GM19463 (cell line): ENCODE results near the gene IRAK3.
"Not testable (repeated sequence)": the region's sequence is repeated elsewhere in the genome, so short reads cannot be mapped to it uniquely, and the experiment has no call there.

Experiments used
- ATAC-seq: cut with Tn5 transposase; IDR thresholded peaks from one replicate; pipeline ENCODE4 v1.9.1; 2021; ENCODE audit warnings: mild to moderate bottlenecking, moderate library complexity; ENCODE audit not compliant: unreplicated experiment

The IRAK3 gene

GRCh38 chr12:66170606-66171005 lies 18.4 kb upstream of the IRAK3 start:
- ATAC-seq, result no peak

DNA sequence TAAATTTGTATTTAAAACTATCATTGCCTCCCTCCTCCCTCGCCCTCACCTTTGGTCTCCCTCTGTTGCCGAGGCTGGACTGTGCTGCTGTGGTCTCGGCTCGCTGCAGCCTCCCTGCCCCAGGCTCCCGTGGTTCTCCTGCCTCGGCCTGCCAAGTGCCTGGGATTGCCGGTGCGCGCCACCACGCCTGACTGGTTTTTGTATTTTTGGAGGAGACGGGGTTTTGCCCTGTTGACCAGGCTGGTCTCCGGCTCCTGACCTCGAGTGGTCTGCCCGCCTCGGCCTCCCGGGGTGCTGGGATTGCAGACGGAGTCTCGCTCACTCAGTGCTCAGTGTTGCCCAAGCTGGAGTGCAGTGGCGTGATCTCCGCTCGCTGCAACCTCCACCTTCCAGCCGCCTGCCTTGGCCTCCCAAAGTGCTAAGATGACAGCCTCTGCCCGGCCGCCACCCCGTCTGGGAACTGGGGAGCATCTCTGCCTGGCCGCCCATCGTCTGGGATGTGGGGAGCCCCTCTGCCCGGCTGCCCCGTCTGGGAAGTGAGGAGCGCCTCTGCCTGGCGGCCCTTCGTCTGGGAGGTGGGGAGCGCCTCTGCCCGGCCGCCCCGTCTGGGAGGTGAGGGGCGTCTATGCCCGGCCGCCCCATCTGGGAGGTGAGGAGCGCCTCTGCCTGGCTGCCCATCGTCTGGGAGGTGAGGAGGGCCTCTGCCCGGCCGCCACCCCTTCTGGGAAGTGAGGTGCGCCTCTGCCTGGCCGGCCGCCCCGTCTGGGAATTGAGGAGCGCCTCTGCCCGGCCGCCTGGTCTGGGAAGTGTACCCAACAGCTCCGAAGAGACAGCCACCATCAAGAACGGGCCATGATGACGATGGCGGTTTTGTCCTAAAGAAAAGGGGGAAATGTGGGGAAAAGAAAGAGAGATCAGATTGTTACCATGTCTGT lies 14.4 kb upstream of the IRAK3 start:
- ATAC-seq, result not testable (repeated sequence)

DNA sequence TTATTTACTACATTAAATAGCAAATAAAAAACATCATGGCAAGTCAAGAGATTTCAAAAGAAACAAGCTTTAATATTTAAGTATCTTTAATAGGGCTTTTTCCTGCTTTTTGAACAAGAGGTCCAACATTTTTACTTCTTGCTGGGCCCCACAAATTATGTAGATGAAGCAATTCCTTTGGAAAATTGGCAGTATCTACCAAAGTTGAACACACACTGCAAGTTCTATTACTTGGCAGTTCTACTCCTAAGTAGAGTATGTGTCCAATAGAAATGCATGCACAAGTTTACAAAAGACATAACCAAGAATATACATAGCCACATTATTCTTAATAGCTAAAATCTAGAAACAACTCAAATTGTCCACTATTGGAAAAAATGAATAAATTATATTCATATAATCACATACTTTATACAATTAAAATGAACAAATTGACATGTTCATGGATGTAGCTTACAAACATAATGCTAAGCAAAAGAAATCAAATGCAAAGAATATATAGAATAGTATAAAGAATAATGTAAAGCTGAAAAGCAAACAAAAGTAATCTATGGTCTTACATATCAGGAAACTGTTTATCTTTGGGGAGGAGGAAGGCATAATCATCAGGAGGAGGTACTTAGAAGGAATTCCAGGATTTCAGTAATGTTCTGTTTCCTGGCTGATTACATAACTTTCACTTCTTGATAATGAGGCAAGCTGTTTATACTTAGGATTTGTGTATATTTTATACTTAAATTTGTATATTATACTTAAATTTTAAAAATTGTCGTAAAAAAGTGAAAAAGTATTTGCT lies 12.7 kb upstream of the IRAK3 start:
- no peak for ATAC-seq

DNA sequence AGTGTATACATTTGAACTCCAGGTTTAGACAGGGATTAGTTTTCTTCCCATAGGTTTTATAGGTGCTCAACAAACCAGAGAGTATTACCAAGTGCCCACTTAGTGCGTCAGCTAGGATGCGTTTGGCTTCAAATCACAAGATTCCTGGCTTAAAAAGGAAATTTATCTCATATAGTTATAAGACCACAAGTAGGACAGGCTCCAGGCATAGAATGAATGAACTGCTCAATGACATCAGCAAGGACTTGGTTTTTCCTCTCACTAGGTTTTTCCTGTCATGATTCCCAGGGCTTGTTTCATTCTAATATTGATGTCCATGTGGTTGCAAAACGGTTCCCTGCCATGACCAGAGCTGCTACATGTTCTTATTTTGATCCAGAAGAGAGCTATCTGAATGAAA lies 6.1 kb upstream of the IRAK3 start:
- ATAC-seq, result no peak

DNA sequence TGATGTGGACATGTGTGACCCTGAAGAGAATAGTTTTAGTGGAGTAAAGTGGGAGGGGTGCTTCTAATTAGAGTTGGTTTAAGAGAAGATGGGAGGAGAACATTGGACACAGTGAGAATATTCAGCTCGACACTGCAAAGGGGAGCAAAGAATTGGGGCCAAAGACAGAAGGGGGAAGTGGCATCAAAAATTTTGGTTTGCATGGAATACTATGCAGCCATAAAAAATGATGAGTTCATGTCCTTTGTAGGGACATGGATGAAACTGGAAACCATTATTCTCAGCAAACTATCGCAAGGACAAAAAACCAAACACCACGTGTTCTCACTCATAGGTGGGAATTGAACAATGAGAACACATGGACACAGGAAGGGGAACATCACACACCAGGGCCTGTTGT lies 4.2 kb upstream of the IRAK3 start:
- not testable (repeated sequence) for ATAC-seq

- no peak for ATAC-seq
These were observed 2.0 kb upstream of the IRAK3 start for GRCh38 chr12:66187036-66187435.

- ATAC-seq, result no peak
These were observed 1.2 kb upstream of the IRAK3 start for GRCh38 chr12:66187821-66188220.

GRCh38 chr12:66189486-66189843 lies 451 bp downstream of the IRAK3 start:
- ATAC-seq, result no peak

DNA sequence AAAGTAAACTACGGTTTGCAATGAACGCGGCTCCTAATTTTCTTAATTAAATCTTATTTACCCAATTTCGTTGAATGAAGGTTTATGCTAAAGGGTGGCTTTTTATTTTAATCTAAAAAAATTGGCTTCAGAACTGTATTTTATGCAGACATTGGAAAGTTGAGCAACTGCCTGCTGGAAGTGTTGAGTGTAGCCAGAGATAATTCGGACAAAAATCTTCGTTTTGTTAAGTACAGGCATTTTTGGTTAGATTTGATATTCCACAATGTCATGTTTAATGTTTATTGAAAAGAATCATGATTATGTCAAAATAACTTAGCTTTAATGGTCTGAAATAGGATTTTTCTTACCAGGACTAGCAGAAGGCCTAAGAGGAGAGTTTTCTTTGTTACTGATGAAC lies 875 bp downstream of the IRAK3 start:
- ATAC-seq, result no peak

GRCh38 chr12:66190519-66191370 lies 1.7 kb downstream of the IRAK3 start:
- peak; percentile 20 for ATAC-seq

DNA sequence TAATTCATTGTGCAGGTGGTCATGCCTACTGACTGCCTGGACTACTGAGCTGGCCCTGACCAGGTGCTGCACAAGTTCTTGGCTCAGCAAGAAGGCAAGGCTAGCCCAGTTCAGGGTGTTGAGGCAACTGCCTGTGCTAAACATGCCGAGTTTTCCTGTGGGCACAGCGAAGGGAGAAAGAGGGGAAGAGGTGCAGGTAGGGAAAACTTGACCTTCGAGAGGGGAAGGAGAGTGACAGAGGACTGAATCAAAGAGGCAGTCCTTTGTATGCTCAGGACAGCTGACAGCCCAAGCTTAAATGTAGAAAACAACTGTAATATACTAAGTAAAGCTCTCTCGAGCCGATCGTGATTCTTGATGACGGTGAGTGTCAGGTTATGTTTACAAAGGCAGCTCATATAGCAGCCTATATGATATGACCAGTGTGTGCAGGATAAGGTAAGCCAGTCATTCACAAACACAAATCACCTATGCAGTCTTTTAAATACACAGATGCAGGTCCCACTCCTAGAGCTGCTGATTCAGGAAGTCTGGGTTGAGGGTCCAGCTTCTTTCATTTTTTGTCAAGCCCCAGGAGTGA lies 2.6 kb downstream of the IRAK3 start:
- ATAC-seq, result no peak

DNA sequence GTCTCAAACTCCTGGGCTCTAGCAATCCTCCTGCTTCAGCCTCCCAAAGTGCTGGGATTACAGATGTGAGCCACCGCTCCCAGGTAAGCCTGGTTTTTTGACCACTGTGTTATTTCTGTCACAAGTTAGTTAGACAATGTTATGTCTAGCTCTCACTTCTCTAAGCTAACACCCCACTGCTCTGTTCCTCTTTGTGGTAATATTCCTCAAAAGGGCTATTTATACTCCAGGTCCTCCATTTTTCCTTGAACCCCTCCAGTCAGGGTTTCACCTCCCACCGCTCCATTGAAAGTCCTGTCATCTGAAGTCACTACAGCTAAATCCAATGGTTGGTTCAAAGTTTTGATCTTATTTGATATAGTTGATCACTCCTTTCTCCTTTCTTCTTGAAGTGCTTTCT lies 5.1 kb downstream of the IRAK3 start:
- ATAC-seq, result no peak

DNA sequence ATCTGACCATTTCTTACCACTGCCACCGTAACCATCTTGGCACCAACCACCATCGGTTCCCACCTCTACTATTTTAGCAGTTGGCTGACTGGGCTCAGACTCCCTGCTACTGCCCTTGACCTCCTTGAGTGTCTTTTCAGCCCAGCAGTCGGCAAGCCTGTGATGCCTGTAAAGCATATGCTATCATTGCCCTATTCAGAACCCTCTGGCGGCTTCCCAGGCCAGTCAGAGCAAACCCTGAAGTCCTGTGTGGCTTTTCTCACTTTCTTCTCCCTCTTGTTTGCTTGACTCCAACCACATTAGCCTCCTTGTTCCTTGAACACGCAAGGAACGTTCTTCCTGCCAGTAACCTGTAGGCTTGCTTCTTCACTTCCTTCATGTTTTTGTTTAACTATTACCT lies 6.2 kb downstream of the IRAK3 start:
- ATAC-seq, result peak; percentile 41

GRCh38 chr12:66196806-66197205 lies 7.8 kb downstream of the IRAK3 start:
- ATAC-seq, result peak; percentile 71

DNA sequence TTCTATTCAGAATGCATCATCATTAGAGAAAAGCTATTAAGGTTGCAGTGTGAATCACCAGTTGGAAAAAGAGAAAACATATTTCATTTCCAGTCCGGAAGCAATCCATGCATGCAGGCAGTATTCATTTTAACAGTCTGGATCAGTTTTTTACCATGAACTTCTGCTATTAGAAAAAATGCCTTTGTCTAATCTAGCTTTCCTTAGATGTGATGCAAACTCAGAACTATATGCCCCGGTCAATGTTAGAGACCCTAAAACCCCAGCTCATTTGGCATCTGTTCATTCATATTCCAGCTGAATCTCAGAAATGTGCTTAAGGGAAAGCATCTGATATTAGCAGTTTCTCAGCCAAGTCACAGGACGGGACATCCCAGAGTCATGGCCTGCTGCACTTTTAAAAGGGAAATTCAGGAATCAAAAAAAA lies 8.5 kb downstream of the IRAK3 start:
- ATAC-seq, result no peak

GRCh38 chr12:66199141-66199540 lies 10.1 kb downstream of the IRAK3 start:
- ATAC-seq, result no peak

GRCh38 chr12:66199831-66200509 lies 11.0 kb downstream of the IRAK3 start:
- ATAC-seq, result no peak

- ATAC-seq, result peak; percentile 46
These were observed 14.8 kb downstream of the IRAK3 start for GRCh38 chr12:66203820-66204219.

- ATAC-seq, result no peak
These were observed 17.1 kb downstream of the IRAK3 start for GRCh38 chr12:66206141-66206540.

DNA sequence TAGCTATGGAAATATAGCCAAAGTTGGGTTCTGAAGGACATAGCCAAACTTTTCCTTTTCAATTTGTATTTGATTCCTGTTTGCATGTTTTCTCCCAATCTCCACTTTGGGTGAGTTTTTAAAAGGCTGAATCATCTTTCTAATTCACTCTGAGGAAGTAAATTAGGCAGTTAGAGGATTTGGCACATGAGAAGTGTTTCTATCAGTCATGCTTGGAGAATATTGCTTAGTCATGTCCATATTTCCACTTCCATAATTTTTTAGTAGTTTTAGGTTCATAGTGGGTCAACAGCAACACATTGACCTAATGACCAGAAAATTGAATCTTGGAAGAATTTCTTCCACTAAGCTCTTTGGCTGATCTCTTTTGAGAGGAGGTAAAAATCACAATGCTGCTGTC lies 21.8 kb downstream of the IRAK3 start:
- no peak for ATAC-seq
